GM19099 (cell line): ENCODE measurements around the gene ANP32B.

Experiments used
- POLR2A ChIP-seq: IDR thresholded peaks from 3 replicates; pipeline ENCODE4 v1.6.1; 2011; ENCODE audit warnings: low read depth; ENCODE audit not compliant: insufficient read length; ENCODE audit errors: extremely low read depth

The ANP32B gene

DNA sequence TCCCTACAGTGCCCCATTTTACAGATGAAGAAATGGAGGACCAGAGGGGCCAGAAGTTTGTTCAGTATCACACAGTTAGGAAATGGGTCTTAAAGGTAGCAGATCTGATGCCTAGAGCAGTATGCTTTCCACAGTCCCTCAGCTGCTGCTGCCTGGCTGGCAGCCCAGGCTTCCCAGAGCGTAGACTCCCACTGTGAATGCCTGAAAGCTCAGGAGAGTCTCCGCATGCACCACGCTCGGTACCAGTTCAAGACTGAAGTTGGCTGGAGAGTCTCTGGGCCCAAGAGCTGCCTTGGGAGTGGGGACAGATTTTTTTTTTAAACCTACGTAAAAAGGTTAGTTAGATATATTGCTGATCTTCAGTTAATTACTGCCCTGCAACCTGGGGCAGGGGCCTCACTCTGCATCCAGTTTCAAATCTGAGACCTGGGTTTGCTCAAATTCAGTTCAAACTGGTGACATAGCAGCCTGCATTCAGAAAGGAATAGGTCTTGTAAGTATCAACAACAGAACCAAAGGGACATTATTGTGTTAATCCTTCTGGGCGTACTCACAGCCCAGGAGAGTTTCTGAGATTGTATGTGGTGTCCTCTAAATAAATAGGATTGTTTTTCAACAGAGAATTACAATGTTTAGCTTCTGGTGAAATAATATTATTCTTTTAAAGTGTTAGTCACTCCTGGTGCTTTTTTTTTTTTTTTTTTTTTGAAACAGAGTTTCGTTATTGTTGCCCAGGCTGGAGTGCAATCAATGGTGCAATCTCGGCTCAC lies 81.7 kb downstream of the ANP32B start:
- no peak for TF ChIP-seq POLR2A
